ENCODE data around the gene ANAPC16. TPM values are rescaled to one million over a fixed set of nuclear protein-coding genes. Genes with fewer than 3 reads are reported as not detected.
"Not testable (repeated sequence)": the region's sequence is repeated elsewhere in the genome, so short reads cannot be mapped to it uniquely, and the experiment has no call there.

Gene ANAPC16
- polyA plus RNA-seq, 3 donors from 2014 or later, result 291 to 366 (median 328) TPM

DNA sequence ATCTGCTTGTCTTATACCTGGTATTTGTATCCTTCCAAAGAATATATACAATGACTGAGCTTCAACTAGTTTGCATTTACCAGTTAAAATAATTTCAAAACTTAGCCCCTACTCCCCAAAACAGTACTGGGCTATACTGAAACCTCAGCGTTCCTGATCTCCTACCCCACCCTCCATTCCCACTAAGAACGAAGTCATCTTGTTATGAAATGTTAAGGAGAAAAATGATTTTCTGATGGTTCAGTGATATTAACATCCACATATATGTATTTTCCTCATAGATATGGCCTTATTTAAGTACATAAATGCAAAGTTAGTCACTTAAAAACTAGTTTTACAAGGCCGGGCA lies 28.9 kb upstream of the ANAPC16 start:
- H3K27ac Mint-ChIP-seq, result peak overlapping the region in 1 of 6 donors; percentile 50
- H3K4me3 Mint-ChIP-seq, result no peak overlapping the region
- DNase-seq, result no peak
- H3K36me3 Mint-ChIP-seq, result peaks cover 10 to 37% (median 32%) of the 10 kb centered on the region in 3 donors
- H3K9me3 Mint-ChIP-seq, result peaks cover 0 to 5% (median 0%) of the 10 kb centered on the region in 6 donors
- H3K27me3 Mint-ChIP-seq (ENCODE audit: low read depth in 3 of 3), result no peaks in the 10 kb centered on the region
- H3K4me1 Mint-ChIP-seq, result peaks cover 4 to 7% of the 10 kb centered on the region in 2 donors

- H3K27me3 Mint-ChIP-seq (ENCODE audit: low read depth in 3 of 3), result no peaks in the 10 kb centered on the region
- H3K27ac Mint-ChIP-seq, result no peak overlapping the region
- DNase-seq, result no peak
- H3K4me1 Mint-ChIP-seq, result no peaks in the 10 kb centered on the region
- no peak overlapping the region for H3K4me3 Mint-ChIP-seq
- no peaks in the 10 kb centered on the region for H3K9me3 Mint-ChIP-seq
- peaks cover 8 to 32% (median 14%) of the 10 kb centered on the region in 3 donors for H3K36me3 Mint-ChIP-seq
Measured at GRCh38 chr10:72194949-72195348, 20.9 kb upstream of the ANAPC16 start.

DNA sequence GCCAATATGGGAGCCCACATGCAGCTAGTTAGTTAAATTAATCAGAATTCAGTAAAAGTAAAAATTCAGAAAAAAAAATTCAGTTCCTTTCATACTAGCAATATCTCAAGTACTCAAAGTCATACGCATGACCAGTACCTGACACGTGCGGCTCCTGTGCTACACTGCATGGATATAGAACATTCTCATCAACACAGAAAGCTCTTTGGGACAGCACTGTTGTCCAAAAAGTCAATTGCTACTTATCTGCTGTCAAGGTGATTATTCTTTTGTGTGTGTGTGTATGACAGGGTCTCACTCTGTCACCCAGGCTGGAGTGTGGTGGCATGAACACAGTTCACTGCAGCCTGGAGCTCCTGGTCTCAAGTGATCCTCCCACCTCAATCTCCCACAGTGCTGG lies 14.9 kb upstream of the ANAPC16 start:
- H3K4me3 Mint-ChIP-seq, result no peak overlapping the region

DNA sequence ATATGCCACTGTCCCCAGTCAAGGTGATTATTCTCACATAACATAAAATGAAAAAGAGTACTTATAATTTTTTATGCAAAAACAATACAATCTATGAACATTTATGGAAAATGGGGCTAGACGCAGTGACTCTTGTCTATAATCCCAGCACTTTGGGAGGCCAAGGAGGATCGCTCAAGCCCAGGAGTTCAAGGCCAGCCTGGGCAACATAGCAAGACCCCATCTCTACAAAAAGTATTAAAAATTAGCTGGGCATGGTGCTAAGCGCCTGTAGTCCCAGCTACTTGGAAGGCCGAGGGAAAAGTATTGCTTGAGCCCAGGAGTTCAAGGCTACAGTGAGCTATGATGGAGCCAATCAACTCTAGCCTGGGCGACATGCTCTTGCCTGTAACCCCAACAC lies 14.5 kb upstream of the ANAPC16 start:
- DNase-seq, result no peak
- no peaks in the 10 kb centered on the region for H3K27me3 Mint-ChIP-seq (ENCODE audit: low read depth in 3 of 3)
- H3K9me3 Mint-ChIP-seq, result no peaks in the 10 kb centered on the region
- H3K27ac Mint-ChIP-seq, result no peak overlapping the region
- H3K4me3 Mint-ChIP-seq, result no peak overlapping the region
- H3K36me3 Mint-ChIP-seq, result peaks cover 8 to 24% (median 21%) of the 10 kb centered on the region in 3 donors
- no peaks in the 10 kb centered on the region for H3K4me1 Mint-ChIP-seq

More for the DNA sequence above, 14.9 kb upstream of the ANAPC16 start:
- Mint-ChIP-seq H3K4me1 (no peaks in the 10 kb centered on the region), H3K27ac (no peak overlapping the region), H3K9me3 (no peaks in the 10 kb centered on the region), H3K36me3 (peaks cover 8 to 26% (median 21%) of the 10 kb centered on the region in 3 donors), H3K27me3 (ENCODE audit: low read depth in 3 of 3) (no peaks in the 10 kb centered on the region)
- no peak for DNase-seq

DNA sequence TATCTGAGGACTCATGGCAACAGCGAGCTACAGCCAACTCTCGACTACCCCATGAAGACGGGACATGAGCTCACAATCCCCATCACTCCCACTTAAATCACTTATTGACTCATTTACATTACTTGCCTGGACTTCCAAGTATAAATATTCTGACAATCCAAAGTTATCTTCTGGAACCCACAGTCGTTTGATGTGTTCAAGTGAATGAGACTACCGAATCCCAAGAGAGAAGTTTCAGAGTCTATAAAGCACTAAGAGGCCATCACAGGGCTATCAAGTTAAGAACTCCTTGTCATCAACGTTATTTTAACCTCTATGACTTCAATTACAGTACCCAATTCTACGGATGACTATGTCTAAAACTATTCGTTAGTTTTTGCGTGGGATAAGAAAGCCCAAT lies 11.5 kb upstream of the ANAPC16 start:
- no peaks in the 10 kb centered on the region for H3K27me3 Mint-ChIP-seq (ENCODE audit: low read depth in 3 of 3)
- H3K27ac Mint-ChIP-seq, result no peak overlapping the region
- H3K9me3 Mint-ChIP-seq, result no peaks in the 10 kb centered on the region
- H3K36me3 Mint-ChIP-seq, result peaks cover 11 to 27% (median 18%) of the 10 kb centered on the region in 3 donors
- H3K4me3 Mint-ChIP-seq, result no peak overlapping the region
- no peaks in the 10 kb centered on the region for H3K4me1 Mint-ChIP-seq
- no peak for DNase-seq

GRCh38 chr10:72204724-72205123 lies 11.1 kb upstream of the ANAPC16 start:
- Mint-ChIP-seq H3K27me3 (ENCODE audit: low read depth in 3 of 3) (no peaks in the 10 kb centered on the region), H3K27ac (no peak overlapping the region), H3K4me3 (no peak overlapping the region), H3K36me3 (peaks cover 11 to 24% (median 15%) of the 10 kb centered on the region in 3 donors), H3K4me1 (no peaks in the 10 kb centered on the region), H3K9me3 (no peaks in the 10 kb centered on the region)
- no peak for DNase-seq

DNA sequence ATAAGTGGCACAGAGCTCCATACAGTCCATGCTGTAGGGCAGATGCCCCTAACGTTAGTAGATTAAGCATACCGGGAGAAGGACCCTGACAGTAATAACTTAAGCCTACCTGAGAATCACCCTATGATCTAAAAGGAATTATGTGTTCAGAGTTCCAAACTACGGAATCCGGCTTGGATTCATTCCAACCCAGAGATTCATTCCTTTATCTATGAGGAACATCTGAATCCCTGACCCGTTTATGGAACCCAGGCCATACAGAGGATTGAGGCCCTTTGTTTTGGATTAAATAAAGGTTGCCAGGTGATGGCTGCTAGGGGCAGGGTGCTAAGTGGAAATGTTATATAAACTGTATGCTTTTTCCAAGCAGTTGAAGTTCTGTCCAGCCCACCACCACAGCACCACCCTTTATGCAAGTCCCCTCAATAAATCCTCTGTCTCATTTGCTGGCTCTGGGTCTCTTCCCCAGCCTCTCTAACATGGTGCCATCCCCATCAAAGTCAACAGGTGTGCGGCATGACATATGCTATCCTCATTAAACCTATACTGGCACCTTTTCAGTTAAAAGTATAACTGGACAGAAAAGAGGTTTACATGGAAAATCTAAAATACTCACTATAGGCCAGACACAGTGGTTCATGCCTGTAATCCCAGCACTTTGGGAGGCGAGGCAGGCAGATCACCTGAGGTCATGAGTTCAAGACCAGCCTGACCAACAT lies 9.1 kb upstream of the ANAPC16 start:
- H3K9me3 Mint-ChIP-seq, result no peaks in the 10 kb centered on the region
- peaks cover 14 to 30% (median 21%) of the 10 kb centered on the region in 3 donors for H3K36me3 Mint-ChIP-seq
- DNase-seq, result no peak
- no peaks in the 10 kb centered on the region for H3K4me1 Mint-ChIP-seq
- H3K27ac Mint-ChIP-seq, result no peak overlapping the region
- no peak overlapping the region for H3K4me3 Mint-ChIP-seq
- H3K27me3 Mint-ChIP-seq (ENCODE audit: low read depth in 3 of 3), result no peaks in the 10 kb centered on the region

GRCh38 chr10:72208526-72208925 lies 7.3 kb upstream of the ANAPC16 start:
- H3K27ac Mint-ChIP-seq; H3K4me1 Mint-ChIP-seq; H3K9me3 Mint-ChIP-seq; DNase-seq; H3K27me3 Mint-ChIP-seq (ENCODE audit: low read depth in 3 of 3); H3K4me3 Mint-ChIP-seq: not testable (repeated sequence)
- H3K36me3 Mint-ChIP-seq, result peaks cover 11 to 24% (median 12%) of the 10 kb centered on the region in 3 donors

- not testable (repeated sequence) for DNase-seq; H3K9me3 Mint-ChIP-seq; H3K27ac Mint-ChIP-seq; H3K4me3 Mint-ChIP-seq; H3K27me3 Mint-ChIP-seq (ENCODE audit: low read depth in 3 of 3)
- Mint-ChIP-seq H3K36me3 (peaks cover 6 to 24% (median 7%) of the 10 kb centered on the region in 3 donors), H3K4me1 (peaks cover 18 to 19% of the 10 kb centered on the region in 2 donors)
Measured at GRCh38 chr10:72211381-72211780, 4.4 kb upstream of the ANAPC16 start.

- not testable (repeated sequence) for H3K4me3 Mint-ChIP-seq, DNase-seq, H3K9me3 Mint-ChIP-seq, H3K27ac Mint-ChIP-seq
- peaks cover 22 to 23% of the 10 kb centered on the region in 2 donors for H3K4me1 Mint-ChIP-seq
- peaks cover 6 to 13% (median 8%) of the 10 kb centered on the region in 3 donors for H3K27me3 Mint-ChIP-seq (ENCODE audit: low read depth in 3 of 3)
- H3K36me3 Mint-ChIP-seq, result peaks cover 6 to 24% (median 7%) of the 10 kb centered on the region in 3 donors
Measured at GRCh38 chr10:72211832-72212231, 4.0 kb upstream of the ANAPC16 start.

GRCh38 chr10:72218325-72218724 lies 2.5 kb downstream of the ANAPC16 start:
- H3K27me3 Mint-ChIP-seq (ENCODE audit: low read depth in 3 of 3), result peaks cover 6 to 15% (median 8%) of the 10 kb centered on the region in 3 donors
- peak overlapping the region; percentile 26 to 68 (median 40) for H3K4me3 Mint-ChIP-seq
- H3K4me1 Mint-ChIP-seq, result peaks cover 41 to 62% of the 10 kb centered on the region in 2 donors
- no peaks in the 10 kb centered on the region for H3K9me3 Mint-ChIP-seq
- DNase-seq, result no peak
- H3K27ac Mint-ChIP-seq, result peak overlapping the region; percentile 65 to 87 (median 80)
- H3K36me3 Mint-ChIP-seq, result peaks cover 0 to 8% (median 3%) of the 10 kb centered on the region in 3 donors

- no peaks in the 10 kb centered on the region for H3K9me3 Mint-ChIP-seq
- peaks cover 6 to 15% (median 8%) of the 10 kb centered on the region in 3 donors for H3K27me3 Mint-ChIP-seq (ENCODE audit: low read depth in 3 of 3)
- peaks cover 0 to 8% (median 3%) of the 10 kb centered on the region in 3 donors for H3K36me3 Mint-ChIP-seq
- DNase-seq, result no peak
- H3K27ac Mint-ChIP-seq, result peak overlapping the region; percentile 65 to 87 (median 80)
- peaks cover 44 to 64% of the 10 kb centered on the region in 2 donors for H3K4me1 Mint-ChIP-seq
- H3K4me3 Mint-ChIP-seq, result peak overlapping the region; percentile 26 to 68 (median 40)
Measured at GRCh38 chr10:72218726-72219125, 2.9 kb downstream of the ANAPC16 start.

DNA sequence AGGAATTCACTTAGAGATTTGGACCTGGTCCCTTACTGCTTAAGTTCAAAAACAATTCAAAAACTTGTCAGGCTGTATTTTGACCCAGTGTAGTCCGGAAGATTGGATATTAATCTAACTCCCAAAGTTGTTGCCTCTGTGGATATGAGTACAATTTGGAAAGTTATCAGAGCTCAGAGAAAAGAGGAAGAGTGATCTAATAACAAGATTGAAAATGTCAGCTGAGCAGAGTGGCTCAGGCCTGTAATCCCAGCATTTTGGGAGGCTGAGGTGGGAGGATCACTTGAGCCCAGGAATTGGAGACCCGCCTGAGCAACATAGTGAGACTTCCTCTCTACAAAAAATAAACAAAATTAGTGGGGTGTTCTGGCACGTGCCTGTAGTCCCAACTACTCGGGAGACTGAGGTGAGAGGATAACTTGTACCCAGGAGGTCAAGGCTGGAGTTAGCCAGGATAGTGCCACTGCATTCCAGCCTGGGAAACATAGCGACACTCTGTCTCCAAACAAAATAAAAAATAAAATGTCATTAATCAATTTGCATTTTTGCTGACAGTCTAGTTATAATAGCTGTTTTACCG lies 3.5 kb downstream of the ANAPC16 start:
- H3K4me1 Mint-ChIP-seq, result peaks cover 48 to 70% of the 10 kb centered on the region in 2 donors
- no peaks in the 10 kb centered on the region for H3K9me3 Mint-ChIP-seq
- peaks cover 6 to 15% (median 8%) of the 10 kb centered on the region in 3 donors for H3K27me3 Mint-ChIP-seq (ENCODE audit: low read depth in 3 of 3)
- peak overlapping the region; percentile 65 to 87 (median 80) for H3K27ac Mint-ChIP-seq
- peaks cover 3 to 8% (median 3%) of the 10 kb centered on the region in 3 donors for H3K36me3 Mint-ChIP-seq
- no peak overlapping the region for H3K4me3 Mint-ChIP-seq
- DNase-seq, result no peak

- Mint-ChIP-seq H3K4me3 (no peak overlapping the region), H3K4me1 (peaks cover 38 to 66% of the 10 kb centered on the region in 2 donors), H3K36me3 (peaks cover 3 to 8% (median 3%) of the 10 kb centered on the region in 3 donors), H3K27ac (peak overlapping the region in 2 of 6 donors; percentile 35 to 41), H3K9me3 (no peaks in the 10 kb centered on the region), H3K27me3 (ENCODE audit: low read depth in 3 of 3) (peaks cover 5 to 12% (median 7%) of the 10 kb centered on the region in 3 donors)
- no peak for DNase-seq
Measured at GRCh38 chr10:72220637-72221036, 4.8 kb downstream of the ANAPC16 start.

Measured in immature natural killer cell (primary cell).